K562 (cell line): ENCODE results near the gene RUNDC1. TPM values are rescaled to one million over a fixed set of nuclear protein-coding genes. Genes with fewer than 3 reads are reported as not detected.
A peak's percentile ranks its signal among the peaks of the same experiment; 100 is the strongest.

Experiments
- BMI1 ChIP-seq: fragments of 150-350 bp; IDR thresholded peaks from 2 replicates; pipeline ENCODE4 v1.6.1; 2014; ENCODE audit warnings: low read length
- CREM ChIP-seq: IDR thresholded peaks from 2 replicates; pipeline ENCODE4 v1.6.1; 2014; ENCODE audit warnings: antibody characterized with exemption, low read depth
- FIP1L1 ChIP-seq: fragments of 200-400 bp; formaldehyde crosslinking; IDR thresholded peaks from 2 replicates; pipeline ENCODE4 v1.6.1; 2018; ENCODE audit warnings: mild to moderate bottlenecking, low read depth, low read length; ENCODE audit not compliant: poor library complexity, severe bottlenecking
- FOXJ2 ChIP-seq: fragments of 200-800 bp; sonication (Bioruptor generic); IDR thresholded peaks from 2 replicates; pipeline ENCODE4 v1.6.1; 2016; ENCODE audit warnings: missing genetic modification characterization, missing compliant biosample characterization
- GTF2E2 ChIP-seq: fragments of 200-800 bp; sonication (Bioruptor generic); IDR thresholded peaks from 2 replicates; pipeline ENCODE4 v1.6.1; 2016; ENCODE audit warnings: missing genetic modification characterization, missing compliant biosample characterization
- HES1 ChIP-seq: fragments of 450-650 bp; IDR thresholded peaks from 2 replicates; pipeline ENCODE4 v1.6.1; 2016; ENCODE audit warnings: low read depth, mild to moderate bottlenecking, moderate library complexity
- HSF4 ChIP-seq: fragments of 250-450 bp; sonication (Bioruptor Pico); IDR thresholded peaks from 2 replicates; pipeline ENCODE4 v2.1.2; 2022; ENCODE audit warnings: mild to moderate bottlenecking, moderate library complexity, borderline replicate concordance
- PTTG1 ChIP-seq: fragments of 450-650 bp; IDR thresholded peaks from 2 replicates; pipeline ENCODE4 v1.6.1; 2016; ENCODE audit warnings: low read depth, mild to moderate bottlenecking, missing genetic modification characterization, missing compliant biosample characterization
- RUNX1 ChIP-seq: sonication (generic); IDR thresholded peaks from 2 replicates; pipeline ENCODE4 v1.6.1; 2016; ENCODE audit warnings: antibody characterized with exemption, low read depth
- SIX5 ChIP-seq, 2 experiments: IDR thresholded peaks; 2 replicates each; pipeline ENCODE4 v1.6.1; 2011; ENCODE audit warnings: low read length in 2 of 2, borderline replicate concordance in 1 of 2, low read depth in 1 of 2, mild to moderate bottlenecking in 1 of 2, moderate library complexity in 1 of 2; ENCODE audit not compliant: insufficient read depth in 1 of 2
- SNRNP70 ChIP-seq: fragments of 200-400 bp; formaldehyde crosslinking; optimal IDR thresholded peaks from 2 replicates; pipeline ENCODE3; 2017; ENCODE audit warnings: low read depth, low read length
- ZNF133 ChIP-seq: fragments of 250-450 bp; sonication (Bioruptor Pico); IDR thresholded peaks from 2 replicates; pipeline ENCODE4 v1.4.0; 2020; ENCODE audit warnings: mild to moderate bottlenecking
- ZNF23 ChIP-seq: fragments of 250-450 bp; sonication (Bioruptor Pico); IDR thresholded peaks from 2 replicates; pipeline ENCODE4 v1.4.0; 2020; ENCODE audit warnings: mild to moderate bottlenecking
- ZNF3 ChIP-seq: fragments of 250-450 bp; sonication (Bioruptor Pico); IDR thresholded peaks from 2 replicates; pipeline ENCODE4 v1.5.0; 2021; ENCODE audit warnings: mild to moderate bottlenecking, moderate library complexity
- ZNF668 ChIP-seq: fragments of 250-450 bp; sonication (Bioruptor Pico); IDR thresholded peaks from 2 replicates; pipeline ENCODE4 v1.8.0; 2022; ENCODE audit warnings: mild to moderate bottlenecking, inconsistent platforms
- ZNF717 ChIP-seq: fragments of 250-450 bp; sonication (Bioruptor Pico); IDR thresholded peaks from 2 replicates; pipeline ENCODE4 v1.5.0; 2021
- ZNF76 ChIP-seq: fragments of 250-450 bp; sonication (Bioruptor Pico); IDR thresholded peaks from 2 replicates; pipeline ENCODE4 v1.4.0; 2020; ENCODE audit warnings: mild to moderate bottlenecking, moderate library complexity, borderline replicate concordance
- polyA plus RNA-seq, 8 experiments: library from polyadenylated mRNA; depleted of rRNA in 4 of 8; stranded (reverse) in 5 of 8; unstranded in 3 of 8; fragments of >200 nt; fragmentation: Nextera tagmentation in 2 of 8; fragmentation: Illumina TruSeq in 1 of 8; extraction: Ambion mirVana in 2 of 8; extraction: Trizol in 1 of 8; gene quantifications; 2 replicates each; pipeline versions ENCODE4 v1.2.1 to v1.2.3, GENCODE V29; 2011 to 2014; ENCODE audit warnings: inconsistent platforms in 1 of 8, missing spikeins in 1 of 8
- total RNA-seq, 7 experiments: library from RNA; depleted of rRNA in 6 of 7; stranded (reverse); fragments of >200 nt in 6 of 7; fragmentation: Illumina TruSeq in 2 of 7; extraction: Trizol in 2 of 7; gene quantifications; 2 replicates each; pipeline versions ENCODE4 v1.2.1 to v1.2.3, GENCODE V29; 2011 to 2021; ENCODE audit warnings: low replicate concordance in 1 of 7
- TF ChIP-seq, protein P1 (sequence below): sonication (generic); formaldehyde crosslinking; IDR thresholded peaks from 2 replicates; pipeline ENCODE4 v1.4.0; 2020; ENCODE audit warnings: mild to moderate bottlenecking, missing genetic modification reagents
- TF ChIP-seq, protein P2 (sequence below): IDR thresholded peaks from 2 replicates; pipeline ENCODE4 v1.6.1; 2012; ENCODE audit warnings: low read depth, low read length, improper control_type of control experiment, borderline replicate concordance
- TF ChIP-seq, protein P3 (sequence below): fragments of 250-450 bp; sonication (Bioruptor Pico); IDR thresholded peaks from 2 replicates; pipeline ENCODE4 v1.8.0; 2022; ENCODE audit warnings: inconsistent platforms, mild to moderate bottlenecking, moderate library complexity, borderline replicate concordance
- TF ChIP-seq, protein P4 (sequence below): fragments of 250-450 bp; sonication (Bioruptor Pico); IDR thresholded peaks from 2 replicates; pipeline ENCODE4 v1.9.0; 2021; ENCODE audit warnings: mild to moderate bottlenecking, inconsistent platforms

The RUNDC1 gene
- total and polyA plus RNA-seq, 9 of the 15 experiments (the other 6 are each of a cell fraction or from before 2014, with no cell fraction given): 3.4 to 12.6 (median 9.4) TPM

DNA sequence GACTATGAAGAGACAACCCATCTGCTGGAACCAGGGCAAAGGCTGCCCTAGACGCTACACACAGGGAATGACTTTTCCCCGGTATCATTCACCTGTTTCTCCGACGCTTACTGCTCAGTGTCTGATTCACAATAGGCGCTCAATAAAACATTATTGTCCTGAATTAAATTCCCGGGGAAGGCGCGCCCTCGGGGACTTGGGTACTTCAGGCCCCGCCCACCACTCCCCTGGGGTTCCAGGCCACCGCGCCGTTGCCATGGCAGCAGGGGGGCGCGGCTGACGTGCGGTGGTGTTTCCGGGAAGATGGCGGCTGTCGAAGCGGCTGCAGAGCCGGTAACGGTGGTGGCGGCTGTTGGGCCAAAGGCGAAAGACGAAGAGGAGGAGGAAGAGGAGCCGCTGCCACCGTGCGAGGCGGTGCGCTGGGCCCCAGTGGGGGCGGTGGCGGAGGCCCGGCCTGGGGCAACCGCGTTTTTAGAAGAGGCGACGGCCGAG is at the start of gene RUNDC1 (continued):
- TF ChIP-seq SNRNP70: no peak
- 0 out of 2 replicates have a peak, but pooled peaks have one; percentile 15 for TF ChIP-seq FOXJ2 (tag)
- TF ChIP-seq HES1: no peak; the same call in 1 of the 2 replicates
- TF ChIP-seq, protein P1, sequence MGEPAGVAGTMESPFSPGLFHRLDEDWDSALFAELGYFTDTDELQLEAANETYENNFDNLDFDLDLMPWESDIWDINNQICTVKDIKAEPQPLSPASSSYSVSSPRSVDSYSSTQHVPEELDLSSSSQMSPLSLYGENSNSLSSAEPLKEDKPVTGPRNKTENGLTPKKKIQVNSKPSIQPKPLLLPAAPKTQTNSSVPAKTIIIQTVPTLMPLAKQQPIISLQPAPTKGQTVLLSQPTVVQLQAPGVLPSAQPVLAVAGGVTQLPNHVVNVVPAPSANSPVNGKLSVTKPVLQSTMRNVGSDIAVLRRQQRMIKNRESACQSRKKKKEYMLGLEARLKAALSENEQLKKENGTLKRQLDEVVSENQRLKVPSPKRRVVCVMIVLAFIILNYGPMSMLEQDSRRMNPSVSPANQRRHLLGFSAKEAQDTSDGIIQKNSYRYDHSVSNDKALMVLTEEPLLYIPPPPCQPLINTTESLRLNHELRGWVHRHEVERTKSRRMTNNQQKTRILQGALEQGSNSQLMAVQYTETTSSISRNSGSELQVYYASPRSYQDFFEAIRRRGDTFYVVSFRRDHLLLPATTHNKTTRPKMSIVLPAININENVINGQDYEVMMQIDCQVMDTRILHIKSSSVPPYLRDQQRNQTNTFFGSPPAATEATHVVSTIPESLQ (CRISPR knock-in tag): no peak
- TF ChIP-seq ZNF23 (CRISPR knock-in tag): no peak
- TF ChIP-seq ZNF76: no peak; the same call in 1 of the 2 replicates
- TF ChIP-seq, protein P2, sequence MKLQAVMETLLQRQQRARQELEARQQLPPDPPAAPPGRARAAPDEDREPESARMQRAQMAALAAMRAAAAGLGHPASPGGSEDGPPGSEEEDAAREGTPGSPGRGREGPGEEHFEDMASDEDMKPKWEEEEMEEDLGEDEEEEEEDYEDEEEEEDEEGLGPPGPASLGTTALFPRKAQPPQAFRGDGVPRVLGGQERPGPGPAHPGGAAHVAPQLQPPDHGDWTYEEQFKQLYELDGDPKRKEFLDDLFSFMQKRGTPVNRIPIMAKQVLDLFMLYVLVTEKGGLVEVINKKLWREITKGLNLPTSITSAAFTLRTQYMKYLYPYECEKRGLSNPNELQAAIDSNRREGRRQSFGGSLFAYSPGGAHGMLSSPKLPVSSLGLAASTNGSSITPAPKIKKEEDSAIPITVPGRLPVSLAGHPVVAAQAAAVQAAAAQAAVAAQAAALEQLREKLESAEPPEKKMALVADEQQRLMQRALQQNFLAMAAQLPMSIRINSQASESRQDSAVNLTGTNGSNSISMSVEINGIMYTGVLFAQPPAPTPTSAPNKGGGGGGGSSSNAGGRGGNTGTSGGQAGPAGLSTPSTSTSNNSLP: no peak
- TF ChIP-seq, protein P3, sequence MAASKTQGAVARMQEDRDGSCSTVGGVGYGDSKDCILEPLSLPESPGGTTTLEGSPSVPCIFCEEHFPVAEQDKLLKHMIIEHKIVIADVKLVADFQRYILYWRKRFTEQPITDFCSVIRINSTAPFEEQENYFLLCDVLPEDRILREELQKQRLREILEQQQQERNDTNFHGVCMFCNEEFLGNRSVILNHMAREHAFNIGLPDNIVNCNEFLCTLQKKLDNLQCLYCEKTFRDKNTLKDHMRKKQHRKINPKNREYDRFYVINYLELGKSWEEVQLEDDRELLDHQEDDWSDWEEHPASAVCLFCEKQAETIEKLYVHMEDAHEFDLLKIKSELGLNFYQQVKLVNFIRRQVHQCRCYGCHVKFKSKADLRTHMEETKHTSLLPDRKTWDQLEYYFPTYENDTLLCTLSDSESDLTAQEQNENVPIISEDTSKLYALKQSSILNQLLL: no peak
- no peak for TF ChIP-seq SIX5 (IDR thresholded peaks at IDR 0.05; ENCODE audit: borderline replicate concordance in 1 of 2, insufficient read depth in 1 of 2, low read depth in 1 of 2, low read length in 2 of 2)
- TF ChIP-seq, protein P4, sequence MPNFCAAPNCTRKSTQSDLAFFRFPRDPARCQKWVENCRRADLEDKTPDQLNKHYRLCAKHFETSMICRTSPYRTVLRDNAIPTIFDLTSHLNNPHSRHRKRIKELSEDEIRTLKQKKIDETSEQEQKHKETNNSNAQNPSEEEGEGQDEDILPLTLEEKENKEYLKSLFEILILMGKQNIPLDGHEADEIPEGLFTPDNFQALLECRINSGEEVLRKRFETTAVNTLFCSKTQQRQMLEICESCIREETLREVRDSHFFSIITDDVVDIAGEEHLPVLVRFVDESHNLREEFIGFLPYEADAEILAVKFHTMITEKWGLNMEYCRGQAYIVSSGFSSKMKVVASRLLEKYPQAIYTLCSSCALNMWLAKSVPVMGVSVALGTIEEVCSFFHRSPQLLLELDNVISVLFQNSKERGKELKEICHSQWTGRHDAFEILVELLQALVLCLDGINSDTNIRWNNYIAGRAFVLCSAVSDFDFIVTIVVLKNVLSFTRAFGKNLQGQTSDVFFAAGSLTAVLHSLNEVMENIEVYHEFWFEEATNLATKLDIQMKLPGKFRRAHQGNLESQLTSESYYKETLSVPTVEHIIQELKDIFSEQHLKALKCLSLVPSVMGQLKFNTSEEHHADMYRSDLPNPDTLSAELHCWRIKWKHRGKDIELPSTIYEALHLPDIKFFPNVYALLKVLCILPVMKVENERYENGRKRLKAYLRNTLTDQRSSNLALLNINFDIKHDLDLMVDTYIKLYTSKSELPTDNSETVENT (CRISPR knock-in tag): 0 out of 2 replicates have a peak, but pooled peaks have one; percentile 64
- no peak for TF ChIP-seq ZNF3 (CRISPR knock-in tag)
- TF ChIP-seq RUNX1: 0 out of 2 replicates have a peak, but pooled peaks have one; percentile 10
- peak; percentile 91 for TF ChIP-seq BMI1
- TF ChIP-seq GTF2E2: no peak
- TF ChIP-seq ZNF133 (CRISPR knock-in tag): no peak
- TF ChIP-seq ZNF717 (CRISPR knock-in tag): no peak
- no peak for TF ChIP-seq HSF4 (CRISPR knock-in tag)
- TF ChIP-seq PTTG1 (tag): no peak
- no peak for TF ChIP-seq ZNF668 (CRISPR knock-in tag)
- peak; percentile 85 for TF ChIP-seq CREM
- TF ChIP-seq FIP1L1: peak; percentile 85
